HuH-7.5 (cell line): ENCODE results near the gene G6PD.
A peak's percentile ranks its signal among the peaks of the same experiment; 100 is the strongest.

Experiments
- DNase-seq: peaks from one replicate; pipeline ENCODE4 v3.0.0; 2011; ENCODE audit warnings: low spot score

The G6PD gene

DNA sequence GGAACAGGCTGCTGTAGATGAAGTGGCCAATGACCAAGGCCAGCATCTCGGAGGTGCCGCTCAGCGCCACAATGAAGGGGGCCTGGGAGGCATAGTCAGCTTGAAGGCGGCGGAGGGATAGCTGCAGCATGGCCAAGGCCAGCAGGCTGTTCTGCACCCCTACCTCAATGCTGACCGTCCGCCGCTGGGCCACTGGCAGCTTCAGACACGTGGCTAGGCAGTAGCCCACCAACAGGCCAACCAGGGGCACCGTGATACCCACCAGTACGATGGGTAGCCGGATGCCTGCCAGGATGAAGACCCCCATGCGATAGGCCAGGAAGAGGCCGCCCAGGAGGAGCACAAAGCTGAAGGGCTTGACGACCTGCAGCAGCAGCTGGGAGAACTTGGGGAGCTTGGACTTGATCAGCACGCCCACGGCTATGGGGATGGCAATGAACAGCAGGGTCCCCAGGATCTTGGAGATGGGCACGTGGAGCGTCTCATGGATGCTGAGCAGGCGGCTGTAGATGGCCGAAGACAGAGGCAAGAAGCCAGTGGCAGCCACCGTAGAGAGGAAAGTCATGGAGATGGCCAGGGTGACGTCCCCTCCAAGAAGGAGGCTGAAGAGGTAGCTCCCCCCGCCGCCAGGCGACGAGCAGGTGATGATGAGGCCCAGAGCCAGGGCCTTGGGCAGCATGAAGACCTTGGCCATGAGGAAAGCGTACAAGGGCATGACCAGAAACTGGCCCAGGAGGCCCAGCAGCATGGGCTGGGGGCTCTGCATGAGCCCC is 58.9 kb downstream of the G6PD start:
- DNase-seq, result no peak

DNA sequence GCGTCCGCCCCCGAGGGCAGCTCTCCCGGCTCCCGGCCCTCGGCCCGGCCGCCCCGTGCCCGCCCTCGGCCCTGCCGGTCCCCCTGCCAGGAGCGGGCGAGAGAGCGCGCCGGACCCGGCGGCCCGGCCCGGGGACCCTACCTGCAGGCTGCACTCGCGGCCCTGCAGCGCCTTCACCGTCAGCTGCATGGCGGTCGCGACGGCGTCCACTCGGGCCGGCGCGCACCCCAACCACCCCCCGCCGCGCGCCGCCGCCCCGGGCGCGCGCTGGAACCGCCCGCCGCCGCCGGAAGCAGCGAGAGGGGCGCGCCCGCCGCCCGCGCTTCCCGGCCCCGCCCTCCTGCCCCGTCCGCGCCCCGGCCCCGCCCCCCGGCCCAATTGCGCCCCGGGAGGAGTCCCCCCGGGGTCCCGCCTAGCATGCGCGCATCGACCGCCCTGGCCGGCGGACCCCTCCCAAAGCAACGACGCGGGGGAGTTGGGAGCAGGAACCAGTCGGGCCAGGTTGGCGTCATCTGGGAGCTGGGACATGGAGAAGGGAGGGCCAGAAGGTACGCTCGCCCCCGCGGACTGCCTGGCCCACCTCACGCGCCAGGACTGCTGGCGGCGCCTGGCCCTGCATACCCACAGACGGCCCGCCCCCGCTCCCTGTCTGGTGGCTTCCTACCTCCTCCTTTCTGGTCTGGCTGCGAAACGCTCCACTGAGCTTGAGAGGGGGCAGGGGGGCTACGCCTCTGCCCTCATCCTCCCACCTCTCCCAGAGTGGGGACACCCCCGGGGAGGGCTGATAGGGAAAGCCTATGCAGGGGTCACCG is 60.0 kb downstream of the G6PD start, which contains the start of gene UBL4A:
Gene UBL4A, minus strand, starts transcription at position 220 of the 812 bp plus-strand sequence. Its CDS starts 31 bp downstream, at position 189.
- DNase-seq, result peak; percentile 63

DNA sequence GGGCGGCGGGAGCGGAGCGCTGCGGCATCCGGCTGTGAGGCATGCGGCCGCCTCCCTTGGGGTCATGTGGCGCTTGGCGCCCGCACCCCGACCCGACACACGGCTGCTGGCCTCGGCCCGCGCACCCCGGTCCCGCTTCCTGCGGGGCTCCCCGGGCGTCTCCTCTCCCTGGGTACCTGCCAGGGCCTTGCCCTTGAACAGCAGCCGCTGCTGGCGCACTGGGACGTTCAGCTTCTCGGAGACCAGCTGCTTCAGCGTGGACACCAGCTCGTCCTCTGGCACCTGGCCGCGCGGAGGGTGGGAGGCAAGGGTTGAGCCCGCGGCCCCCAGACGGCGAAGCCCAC is 60.6 kb downstream of the G6PD start:
- DNase-seq, result peak; percentile 28

DNA sequence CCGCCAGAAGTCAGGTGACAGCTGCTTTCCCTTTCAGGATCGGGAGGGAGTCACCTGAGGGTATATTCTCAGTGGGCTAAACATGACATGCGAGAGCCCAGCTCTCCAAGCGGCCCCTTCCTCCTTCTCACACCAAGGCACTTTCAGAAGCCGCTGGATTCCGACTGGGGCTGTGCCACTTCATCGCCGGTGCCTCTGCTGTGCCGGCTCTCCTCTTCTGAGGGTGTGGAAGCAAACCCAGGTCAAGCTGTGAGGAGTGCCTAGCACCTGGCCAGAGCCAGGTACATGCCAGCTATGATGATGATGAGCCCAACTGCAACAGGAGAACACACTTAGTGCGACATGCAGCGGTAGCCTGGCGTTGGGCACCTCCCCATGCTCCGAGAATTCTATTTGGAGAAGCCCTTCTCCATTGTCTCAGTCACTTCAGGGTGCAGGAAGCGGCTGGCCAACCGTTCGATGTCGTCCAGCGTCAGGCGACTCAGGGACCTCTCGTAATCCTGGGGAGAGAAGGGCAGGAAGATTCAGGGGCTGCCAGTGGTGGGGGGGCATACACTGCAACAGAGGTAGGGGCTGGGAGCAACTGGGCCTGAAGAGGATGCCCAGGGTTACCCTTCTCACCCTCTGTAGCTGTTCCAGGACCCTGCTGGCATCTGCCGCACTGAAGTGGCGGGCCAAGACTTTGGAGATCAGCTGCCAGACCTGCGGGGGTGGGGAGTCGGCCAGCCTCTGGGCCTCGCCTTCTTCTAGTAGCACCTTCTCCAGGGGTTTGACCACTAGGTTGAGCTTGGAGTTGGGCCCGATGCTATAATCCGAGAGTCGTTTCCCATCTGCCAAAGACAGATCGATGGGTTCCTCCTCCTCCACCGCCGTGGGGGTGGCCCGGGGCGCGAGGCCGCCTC is 61.2 kb downstream of the G6PD start:
- DNase-seq, result no peak

DNA sequence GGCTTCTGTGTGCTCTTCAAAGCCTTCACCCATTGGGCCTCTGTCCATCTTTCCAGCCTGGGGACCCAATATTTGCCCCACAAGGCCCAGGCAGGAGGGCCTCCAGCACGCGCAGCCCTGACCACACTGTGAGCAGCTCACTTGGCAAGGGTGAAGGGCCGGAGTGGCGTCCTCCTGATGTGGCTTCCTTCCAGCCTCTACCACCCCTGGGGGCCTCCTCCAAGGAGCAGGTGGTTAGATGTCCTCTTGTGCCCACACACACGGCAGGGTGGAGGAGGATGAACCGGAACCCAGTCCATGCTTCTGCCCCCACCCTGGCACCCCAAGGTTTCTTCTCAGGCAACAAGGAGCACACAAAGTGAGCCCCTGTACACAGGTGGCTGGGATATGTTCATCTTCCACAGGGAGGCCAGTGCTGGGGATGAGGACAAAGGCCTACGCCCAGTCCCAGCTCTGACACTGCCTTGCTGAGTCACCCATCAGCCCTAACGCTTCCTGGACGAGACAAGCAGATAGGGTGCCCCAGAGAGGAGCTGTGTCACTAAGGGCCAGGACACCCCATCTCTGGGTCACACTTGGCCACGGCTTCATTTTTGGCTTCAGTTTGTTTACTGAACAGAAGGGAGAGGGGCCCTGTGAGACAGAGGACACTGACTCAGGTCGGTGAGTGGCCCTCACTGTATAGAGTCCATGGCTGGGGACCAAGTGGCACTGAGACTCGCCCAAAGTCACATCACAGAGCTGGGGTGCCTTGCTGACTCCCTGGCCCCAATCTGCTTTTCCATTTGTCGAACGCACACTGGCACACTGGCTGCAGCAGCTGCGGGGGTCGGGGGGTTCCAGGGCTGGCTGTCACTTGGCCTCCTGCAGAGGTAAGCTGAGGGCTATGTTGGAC is 62.1 kb downstream of the G6PD start:
- no peak for DNase-seq

DNA sequence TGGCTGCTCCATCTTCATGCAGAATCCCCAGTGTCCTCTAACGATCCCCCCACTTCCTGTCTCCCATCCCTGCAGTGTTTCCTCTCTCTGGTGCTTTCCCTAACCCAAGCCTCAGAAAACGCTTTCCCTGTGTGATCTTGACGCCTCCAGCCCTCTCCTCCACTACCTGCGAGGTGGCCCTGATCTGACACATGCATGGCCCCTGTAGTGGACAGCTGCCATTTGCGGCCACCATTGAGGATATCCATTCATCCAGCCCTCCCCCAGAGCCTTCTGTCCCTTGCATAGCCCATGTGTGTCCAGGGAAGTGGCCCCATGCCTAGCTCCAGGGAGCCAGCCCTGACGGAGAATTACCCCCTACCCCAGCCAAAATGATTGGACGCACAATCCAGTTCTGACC is 63.3 kb downstream of the G6PD start:
- no peak for DNase-seq

DNA sequence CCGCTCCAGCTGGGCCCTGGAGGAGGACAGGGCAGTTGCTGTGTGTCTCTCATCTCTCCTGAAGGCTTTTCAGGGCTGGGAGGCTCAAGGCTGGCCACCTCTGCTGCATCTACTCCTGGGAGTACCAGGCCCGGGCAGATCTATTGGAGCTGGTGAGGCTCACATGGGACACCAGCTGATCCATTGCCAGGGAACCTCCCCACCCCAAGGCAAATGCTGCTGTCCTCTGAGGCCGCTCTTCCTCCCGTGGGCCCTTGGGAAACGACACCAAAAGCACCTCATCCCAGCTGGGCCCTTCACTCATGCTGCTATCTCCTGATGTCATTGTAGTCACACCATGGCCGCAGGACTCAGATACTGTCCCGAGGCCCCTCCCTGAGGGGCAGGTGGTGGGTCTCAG is 63.9 kb downstream of the G6PD start:
- DNase-seq, result no peak

DNA sequence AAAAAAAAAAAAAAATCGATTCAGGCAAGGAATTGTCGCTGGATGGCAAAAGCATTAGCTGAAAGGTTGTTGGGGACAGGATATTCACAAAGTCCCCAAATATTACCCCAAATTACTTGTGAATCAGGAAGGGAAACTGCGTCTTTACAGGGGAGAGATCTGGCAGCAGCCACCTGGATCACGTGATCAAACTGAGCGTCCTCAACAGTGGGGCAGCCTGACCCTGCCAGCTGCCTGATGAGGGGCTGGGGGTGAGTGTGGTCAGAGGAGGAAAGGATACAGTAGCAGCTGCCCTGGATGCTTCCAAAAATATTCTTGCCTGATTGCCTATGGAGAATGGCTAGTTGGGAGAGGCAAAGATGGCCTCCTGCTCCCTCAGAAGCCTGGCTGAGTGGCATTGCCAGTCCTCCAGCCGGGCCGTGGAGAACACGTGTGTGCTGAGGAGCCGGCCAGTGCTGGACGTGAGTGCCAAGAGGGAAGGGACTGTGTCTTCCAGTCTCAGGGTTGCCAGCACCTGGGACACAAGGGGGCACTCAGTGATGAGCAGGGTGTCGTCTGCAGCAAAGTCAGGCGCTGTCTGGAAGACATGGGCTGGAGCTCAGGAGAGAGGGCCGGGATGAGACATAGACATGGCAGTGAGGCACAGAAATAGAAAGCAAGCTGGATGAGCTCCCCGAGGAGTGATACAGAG is 64.6 kb downstream of the G6PD start:
- DNase-seq, result no peak
